Thoracic aorta (tissue), 2 donors: ENCODE data around the gene C5AR1. TPM values are rescaled to one million over a fixed set of nuclear protein-coding genes. Genes with fewer than 3 reads are reported as not detected.
"Not testable (repeated sequence)": the region's sequence is repeated elsewhere in the genome, so short reads cannot be mapped to it uniquely, and the experiment has no call there.

Source experiments
- ATAC-seq: fragments of 150-250 bp; one replicate; pipeline ENCODE4 v1.8.0; 2017; ENCODE audit warnings: low read depth; ENCODE audit not compliant: insufficient number of reproducible peaks, low FRiP score
- DNase-seq: peaks from one replicate; pipeline ENCODE4 v3.0.0-alpha.2; 2020; ENCODE audit warnings: low spot score
- H3K27ac ChIP-seq, 2 donors: fragments of 200-600 bp; sonication (generic); 1 replicate in 1 of 2; 2 replicates in 1 of 2; pipeline ENCODE4 v1.5.1; 2016; ENCODE audit warnings: mild to moderate bottlenecking in 2 of 2, moderate library complexity in 2 of 2
- H3K27me3 ChIP-seq: fragments of 200-600 bp; sonication (generic); replicated peaks from 2 replicates; pipeline ENCODE4 v1.6.0; 2016; ENCODE audit warnings: mild to moderate bottlenecking; ENCODE audit not compliant: insufficient read depth
- H3K36me3 ChIP-seq: fragments of 200-600 bp; sonication (generic); one replicate; pipeline ENCODE4 v1.5.1; 2016
- H3K4me1 ChIP-seq, 2 donors: fragments of 200-600 bp; sonication (generic); 1 replicate in 1 of 2; 2 replicates in 1 of 2; pipeline versions ENCODE4 v1.5.1 to v1.6.0; 2016; ENCODE audit warnings: low read depth in 2 of 2, mild to moderate bottlenecking in 1 of 2; ENCODE audit not compliant: control insufficient read depth in 1 of 2
- H3K4me3 ChIP-seq: fragments of 200-600 bp; sonication (generic); 2 replicates; pipeline ENCODE4 v1.5.1; 2016; ENCODE audit warnings: mild to moderate bottlenecking
- H3K9me3 ChIP-seq: fragments of 200-600 bp; sonication (generic); 2 replicates; pipeline ENCODE4 v1.5.1; 2016
- total RNA-seq, 2 donors: library from RNA; depleted of rRNA; stranded (reverse); fragments of >200 nt; gene quantifications; one replicate each; pipeline versions ENCODE4 v1.1.0 to v1.2.3, GENCODE V29; 2016
- TF ChIP-seq, protein P1 (sequence below): fragments of 200-600 bp; sonication (generic); IDR thresholded peaks from one replicate; pipeline ENCODE4 v1.5.1; 2019; ENCODE audit warnings: antibody characterized with exemption

Gene C5AR1
- total RNA-seq, 2 donors from 2014 or later, result 37.6 to 51.9 TPM

GRCh38 chr19:47275791-47276461 lies 33.7 kb upstream of the C5AR1 start:
- Histone ChIP-seq H3K27ac (peak overlapping the region; percentile 87 to 91), H3K27me3 (no peaks in the 10 kb centered on the region), H3K4me3 (peak overlapping the region; percentile 91), H3K36me3 (peaks cover 9% of the 10 kb centered on the region), H3K4me1 (peaks cover 11 to 64% of the 10 kb centered on the region in 2 donors), H3K9me3 (no peaks in the 10 kb centered on the region)
- DNase-seq, result no peak
- TF ChIP-seq, protein P1, sequence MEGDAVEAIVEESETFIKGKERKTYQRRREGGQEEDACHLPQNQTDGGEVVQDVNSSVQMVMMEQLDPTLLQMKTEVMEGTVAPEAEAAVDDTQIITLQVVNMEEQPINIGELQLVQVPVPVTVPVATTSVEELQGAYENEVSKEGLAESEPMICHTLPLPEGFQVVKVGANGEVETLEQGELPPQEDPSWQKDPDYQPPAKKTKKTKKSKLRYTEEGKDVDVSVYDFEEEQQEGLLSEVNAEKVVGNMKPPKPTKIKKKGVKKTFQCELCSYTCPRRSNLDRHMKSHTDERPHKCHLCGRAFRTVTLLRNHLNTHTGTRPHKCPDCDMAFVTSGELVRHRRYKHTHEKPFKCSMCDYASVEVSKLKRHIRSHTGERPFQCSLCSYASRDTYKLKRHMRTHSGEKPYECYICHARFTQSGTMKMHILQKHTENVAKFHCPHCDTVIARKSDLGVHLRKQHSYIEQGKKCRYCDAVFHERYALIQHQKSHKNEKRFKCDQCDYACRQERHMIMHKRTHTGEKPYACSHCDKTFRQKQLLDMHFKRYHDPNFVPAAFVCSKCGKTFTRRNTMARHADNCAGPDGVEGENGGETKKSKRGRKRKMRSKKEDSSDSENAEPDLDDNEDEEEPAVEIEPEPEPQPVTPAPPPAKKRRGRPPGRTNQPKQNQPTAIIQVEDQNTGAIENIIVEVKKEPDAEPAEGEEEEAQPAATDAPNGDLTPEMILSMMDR, result no peak
- ATAC-seq, result no peak

GRCh38 chr19:47276513-47276912 lies 33.1 kb upstream of the C5AR1 start:
- Histone ChIP-seq H3K4me3 (peak overlapping the region; percentile 16), H3K27ac (peak overlapping the region; percentile 87 to 91), H3K4me1 (peaks cover 11 to 70% of the 10 kb centered on the region in 2 donors)
- H3K27me3 ChIP-seq, H3K36me3 ChIP-seq, ATAC-seq, DNase-seq, H3K9me3 ChIP-seq: not testable (repeated sequence)

- Histone ChIP-seq H3K4me3 (no peak overlapping the region), H3K27ac (peak overlapping the region; percentile 68 to 72), H3K27me3 (no peaks in the 10 kb centered on the region), H3K9me3 (no peaks in the 10 kb centered on the region), H3K36me3 (no peaks in the 10 kb centered on the region), H3K4me1 (peaks cover 9 to 75% of the 10 kb centered on the region in 2 donors)
- ATAC-seq (no peak), DNase-seq (no peak)
- TF ChIP-seq, protein P1, result no peak
Observed at GRCh38 chr19:47280183-47280797, 29.4 kb upstream of the C5AR1 start.

DNA sequence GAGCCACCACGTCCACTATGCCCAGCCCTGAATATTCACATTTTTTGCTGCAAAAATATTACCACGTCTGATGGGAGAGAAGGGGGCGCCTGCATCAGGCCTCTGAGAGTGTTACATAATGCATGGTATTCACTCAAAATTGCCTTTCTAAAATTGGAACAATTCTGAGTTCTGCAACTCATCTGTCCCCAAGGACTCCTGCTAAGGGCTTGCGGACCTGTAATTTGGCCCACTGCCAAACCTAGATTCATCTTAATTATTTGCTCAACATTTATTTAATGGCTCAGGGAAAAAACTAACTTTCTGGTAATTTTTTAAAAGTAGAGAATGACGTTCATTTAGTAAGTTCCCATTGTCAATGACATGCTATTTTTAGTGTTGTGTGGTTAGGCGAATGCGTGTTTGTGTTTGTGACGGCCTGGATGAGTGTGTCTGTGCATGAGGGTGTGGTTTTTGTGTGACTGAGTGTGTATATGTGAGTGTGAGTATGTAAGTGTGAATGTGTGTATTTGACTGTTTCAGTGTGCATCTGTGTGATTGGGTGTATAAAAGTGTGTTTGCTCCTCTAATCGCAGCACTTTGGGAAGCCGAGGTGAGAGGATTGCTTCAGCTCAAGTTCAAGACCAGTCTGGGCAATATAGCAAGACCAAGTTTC lies 26.1 kb upstream of the C5AR1 start:
- H3K4me3 ChIP-seq, result no peak overlapping the region
- H3K27me3 ChIP-seq, result no peaks in the 10 kb centered on the region
- no peaks in the 10 kb centered on the region for H3K36me3 ChIP-seq
- no peaks in the 10 kb centered on the region for H3K9me3 ChIP-seq
- ATAC-seq (no peak), DNase-seq (no peak)
- no peak overlapping the region for H3K27ac ChIP-seq
- H3K4me1 ChIP-seq, result peaks cover 0 to 45% of the 10 kb centered on the region in 2 donors
- TF ChIP-seq, protein P1, result no peak

DNA sequence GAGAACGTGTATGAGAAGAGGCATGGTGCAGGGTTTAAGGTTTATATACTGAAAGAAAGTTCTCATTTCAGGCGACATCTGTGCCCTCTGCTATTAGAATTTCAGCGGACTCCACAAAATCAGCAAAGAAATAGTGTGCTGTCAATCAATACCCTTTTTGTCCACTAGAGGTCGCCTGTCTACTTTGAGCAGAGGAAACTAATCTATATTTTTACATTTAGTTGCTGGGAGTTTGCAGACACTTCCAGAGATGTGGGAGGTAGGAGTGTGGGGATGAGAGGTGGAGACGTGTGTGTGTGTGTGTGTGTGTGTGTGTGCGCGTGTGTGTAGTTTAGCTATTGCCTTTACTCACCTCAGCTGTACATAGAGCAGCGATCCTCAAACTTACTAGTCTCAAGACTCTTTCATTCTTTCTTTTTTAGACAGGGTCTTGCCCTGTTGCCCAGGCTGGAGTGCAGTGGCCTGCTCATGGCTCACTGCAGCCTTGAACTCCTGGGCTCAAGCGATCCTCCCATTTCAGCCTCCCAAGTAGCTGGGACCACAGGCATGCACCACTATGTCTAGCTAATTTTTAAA lies 25.2 kb upstream of the C5AR1 start:
- H3K36me3 ChIP-seq, result no peaks in the 10 kb centered on the region
- TF ChIP-seq, protein P1, result peak; percentile 94

More for the DNA sequence above, 25.2 kb upstream of the C5AR1 start:
- Histone ChIP-seq H3K27me3 (no peaks in the 10 kb centered on the region), H3K4me1 (peaks cover 0 to 43% of the 10 kb centered on the region in 2 donors), H3K27ac (no peak overlapping the region), H3K9me3 (no peaks in the 10 kb centered on the region), H3K4me3 (no peak overlapping the region)
- no peak for DNase-seq
- no peak for ATAC-seq
